Cardiac fibroblast (primary cell): ENCODE results near the gene NR2F1-AS1.

ENCODE experiments used
- DNase-seq, 2 donors: peaks; one replicate each; pipeline versions ENCODE4 v3.0.0 to v3.0.0-alpha.2; 2010; ENCODE audit warnings: low read depth in 2 of 2
- H3K4me3 ChIP-seq, 2 donors: replicated peaks in 1 of 2; 1 replicate in 1 of 2; 2 replicates in 1 of 2; pipeline ENCODE4 v1.5.1; 2011; ENCODE audit warnings: low read depth in 2 of 2, low read length in 2 of 2, mild to moderate bottlenecking in 2 of 2, moderate library complexity in 1 of 2
- CTCF ChIP-seq: IDR thresholded peaks from one replicate; pipeline ENCODE4 v1.5.1; 2011; ENCODE audit warnings: low read depth, mild to moderate bottlenecking, low read length, inconsistent platforms

Gene NR2F1-AS1

GRCh38 chr5:93602241-93603077 is 21.4 kb upstream of the NR2F1-AS1 start:
- no peak for TF ChIP-seq CTCF
- no peak for DNase-seq
- H3K4me3 ChIP-seq: no peak overlapping the region

GRCh38 chr5:93601802-93602155 is 20.8 kb upstream of the NR2F1-AS1 start:
- TF ChIP-seq CTCF: no peak
- no peak overlapping the region for H3K4me3 ChIP-seq

GRCh38 chr5:93601071-93601801 is 20.2 kb upstream of the NR2F1-AS1 start:
- no peak overlapping the region for H3K4me3 ChIP-seq
- no peak for TF ChIP-seq CTCF
- no peak for DNase-seq

More at GRCh38 chr5:93601802-93602155, 20.8 kb upstream of the NR2F1-AS1 start:
- DNase-seq: no peak

GRCh38 chr5:93600409-93601070 is 19.5 kb upstream of the NR2F1-AS1 start:
- no peak for DNase-seq
- no peak for TF ChIP-seq CTCF
- H3K4me3 ChIP-seq: no peak overlapping the region

GRCh38 chr5:93599399-93600120 is 18.5 kb upstream of the NR2F1-AS1 start:
- no peak overlapping the region for H3K4me3 ChIP-seq
- no peak for DNase-seq
- no peak for TF ChIP-seq CTCF

GRCh38 chr5:93599001-93599379 is 18.0 kb upstream of the NR2F1-AS1 start:
- no peak for DNase-seq
- no peak overlapping the region for H3K4me3 ChIP-seq
- no peak for TF ChIP-seq CTCF
